HG03095 (cell line): ENCODE results near the gene PPIP5K1.

Experiments used
- ATAC-seq: cut with Tn5 transposase; IDR thresholded peaks from one replicate; pipeline ENCODE4 v1.9.1; 2021; ENCODE audit warnings: moderate library complexity; ENCODE audit not compliant: unreplicated experiment

The PPIP5K1 gene

GRCh38 chr15:43492673-43493601, 97.1 kb downstream of the PPIP5K1 start, which contains the start of gene TP53BP1:
TP53BP1 (minus strand) TSS chr15:43493156; CDS start chr15:43493043, 113 bp downstream.
- peak; percentile 97 for ATAC-seq

DNA sequence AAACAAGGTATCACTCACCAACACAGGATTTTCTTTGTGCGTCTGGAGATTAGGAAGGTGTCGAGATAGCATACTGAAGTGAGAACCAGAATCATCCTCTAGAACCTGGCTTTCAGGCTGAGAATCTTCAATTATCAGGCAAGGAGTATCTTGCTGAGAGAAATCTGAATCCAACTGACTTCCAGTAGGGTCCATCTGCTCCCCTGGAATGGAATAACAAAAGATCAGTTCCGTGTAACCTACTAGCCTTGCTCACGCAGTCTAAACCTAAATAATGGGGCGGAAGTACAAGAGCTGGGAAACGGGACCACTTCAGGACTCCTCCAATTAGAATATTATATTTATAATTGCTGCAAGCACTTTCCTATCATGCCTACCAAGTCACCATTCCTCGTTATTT, 97.7 kb downstream of the PPIP5K1 start:
- no peak for ATAC-seq

- ATAC-seq, result no peak
Observed at GRCh38 chr15:43489191-43489590, 100.8 kb downstream of the PPIP5K1 start.

- no peak for ATAC-seq
Observed at GRCh38 chr15:43488790-43489189, 101.2 kb downstream of the PPIP5K1 start.

GRCh38 chr15:43487271-43487895, 102.6 kb downstream of the PPIP5K1 start:
- no peak for ATAC-seq

DNA sequence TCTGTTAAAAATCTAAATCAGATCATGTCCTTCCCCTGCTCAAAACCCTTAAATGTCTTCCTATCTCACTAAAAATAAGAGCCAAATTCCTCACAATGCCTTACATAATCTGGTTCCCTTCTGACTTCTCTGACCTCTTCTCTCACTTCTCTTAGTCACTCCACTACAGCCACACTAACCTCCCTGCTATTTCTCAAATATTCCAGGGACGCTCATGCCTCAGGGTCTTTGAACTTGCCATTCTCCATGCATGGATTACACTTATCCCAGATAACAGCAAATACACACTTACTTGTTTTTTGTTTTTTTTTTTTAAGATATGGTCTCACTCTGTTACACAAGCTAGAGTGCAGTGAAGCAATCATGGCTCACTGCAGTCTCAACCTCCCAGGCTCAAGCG, 105.6 kb downstream of the PPIP5K1 start:
- no peak for ATAC-seq
